GM18517 (cell line): ENCODE data around the gene MMD2.

Source experiments
- ATAC-seq: cut with Tn5 transposase; IDR thresholded peaks from one replicate; pipeline ENCODE4 v1.9.1; 2021; ENCODE audit warnings: mild to moderate bottlenecking, moderate library complexity; ENCODE audit not compliant: unreplicated experiment

The MMD2 gene

DNA sequence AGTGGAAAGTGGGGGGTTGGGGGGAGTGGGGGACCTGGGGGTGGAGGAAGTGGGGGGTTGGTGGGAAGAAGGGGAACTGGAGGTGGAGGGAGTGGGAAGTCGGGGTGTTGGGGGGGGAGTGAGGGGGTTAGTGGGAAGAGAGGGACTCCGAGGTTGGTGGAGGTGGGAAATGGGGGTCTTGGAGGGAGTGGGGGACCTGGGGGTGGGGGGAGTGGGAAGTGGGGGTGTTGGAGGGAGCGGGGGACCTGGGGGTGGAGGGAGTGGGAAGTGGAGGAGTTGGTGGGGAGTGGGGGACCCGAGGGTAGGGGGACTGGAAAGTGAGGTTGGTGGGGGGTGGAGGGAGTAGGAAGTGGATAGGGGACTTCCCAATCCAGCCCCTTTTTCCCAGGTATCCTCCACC, 906 bp upstream of the MMD2 start:
- no peak for ATAC-seq

DNA sequence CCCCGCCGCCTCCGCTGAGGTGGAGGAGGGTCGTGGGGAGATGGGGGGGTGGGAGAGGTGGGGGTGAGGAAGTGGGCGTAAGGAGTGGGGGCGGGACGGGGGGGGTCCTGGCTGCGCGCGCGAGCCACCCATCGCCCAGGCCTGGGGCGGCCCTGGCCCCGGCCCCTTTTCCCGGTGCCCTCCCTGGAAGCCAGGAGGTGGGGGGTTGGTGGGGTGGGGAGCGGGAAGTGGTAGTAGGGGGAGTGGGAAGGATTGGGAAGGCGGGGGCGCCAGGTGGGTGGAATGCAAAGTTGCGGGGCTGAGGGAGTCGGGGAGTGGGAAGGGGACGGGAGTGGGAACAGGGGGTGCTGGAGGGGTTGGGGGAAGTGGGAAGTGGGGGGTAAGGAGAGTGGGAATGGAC, 319 bp upstream of the MMD2 start:
- ATAC-seq = no peak

GRCh38 chr7:4957847-4958476, 1.0 kb downstream of the MMD2 start:
- no peak for ATAC-seq

GRCh38 chr7:4951903-4952636, 6.9 kb downstream of the MMD2 start:
- ATAC-seq = peak; percentile 51

DNA sequence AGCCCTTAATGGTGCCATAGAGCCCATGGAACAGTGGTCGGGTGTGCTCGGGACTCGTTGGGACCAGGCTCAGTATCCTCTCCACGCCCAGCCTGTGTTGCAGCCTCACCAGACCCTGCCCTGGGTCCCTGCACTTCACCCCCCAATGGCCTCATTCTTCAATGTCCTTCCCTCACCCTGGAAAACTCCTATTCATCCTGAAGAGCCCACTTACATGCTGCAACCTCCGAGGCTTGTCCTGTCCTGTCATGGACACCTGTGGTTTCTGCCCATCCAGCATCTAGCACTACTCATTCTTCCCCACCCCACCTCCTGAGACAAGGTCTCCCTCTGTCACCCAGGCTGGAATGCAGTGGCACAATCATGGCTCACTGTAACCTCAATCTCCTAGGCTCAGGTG, 7.7 kb downstream of the MMD2 start:
- ATAC-seq = no peak

DNA sequence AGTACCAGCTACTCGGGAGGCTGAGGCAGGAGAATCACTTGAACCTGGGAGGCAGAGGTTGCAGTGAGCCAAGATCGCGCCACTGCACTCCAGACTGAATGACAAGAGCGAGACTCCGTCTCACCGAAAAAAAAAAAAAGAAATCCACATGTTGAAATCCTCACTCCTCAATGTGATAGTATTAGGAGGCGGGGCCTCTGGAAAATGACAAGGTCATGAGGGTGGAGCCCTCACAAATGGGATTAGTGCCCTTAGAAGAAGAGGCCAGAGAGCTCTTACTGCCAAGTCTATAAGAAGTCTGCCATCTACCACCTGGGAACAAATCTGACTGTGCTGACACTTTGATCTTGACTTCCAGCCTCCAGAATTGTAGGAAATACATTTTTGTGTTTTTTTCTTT, 10.6 kb downstream of the MMD2 start:
- ATAC-seq = no peak

- no peak for ATAC-seq
Measured at GRCh38 chr7:4945949-4946348, 13.0 kb downstream of the MMD2 start.

GRCh38 chr7:4944939-4945338, 14.0 kb downstream of the MMD2 start:
- no peak for ATAC-seq

DNA sequence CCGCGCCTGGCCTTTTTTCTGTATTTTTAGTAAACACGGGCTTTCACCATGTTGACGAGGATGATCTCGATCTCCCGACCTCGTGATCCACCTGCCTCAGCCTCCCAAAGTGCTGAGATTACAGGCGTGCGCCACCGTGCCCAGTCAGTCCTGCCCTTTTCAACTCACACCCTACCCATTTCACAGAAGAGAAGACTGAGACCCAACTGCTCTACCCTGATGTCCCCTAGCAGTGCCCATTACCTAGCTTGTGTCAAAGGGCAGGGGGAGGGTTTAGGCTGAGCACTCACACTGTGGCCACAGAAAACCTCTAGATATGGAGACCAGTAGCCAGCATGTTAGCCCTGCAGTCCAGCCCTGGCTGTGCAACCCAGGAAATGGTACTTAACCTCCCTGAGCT, 15.7 kb downstream of the MMD2 start:
- no peak for ATAC-seq

GRCh38 chr7:4939971-4940728, 18.8 kb downstream of the MMD2 start:
- no peak for ATAC-seq

- no peak for ATAC-seq
Measured at GRCh38 chr7:4937411-4937810, 21.6 kb downstream of the MMD2 start.

GRCh38 chr7:4934419-4935025, 24.5 kb downstream of the MMD2 start:
- no peak for ATAC-seq

GRCh38 chr7:4931943-4932342, 27.0 kb downstream of the MMD2 start:
- ATAC-seq = no peak

GRCh38 chr7:4929005-4929404, 30.0 kb downstream of the MMD2 start:
- no peak for ATAC-seq

GRCh38 chr7:4928445-4928844, 30.5 kb downstream of the MMD2 start:
- ATAC-seq = no peak

DNA sequence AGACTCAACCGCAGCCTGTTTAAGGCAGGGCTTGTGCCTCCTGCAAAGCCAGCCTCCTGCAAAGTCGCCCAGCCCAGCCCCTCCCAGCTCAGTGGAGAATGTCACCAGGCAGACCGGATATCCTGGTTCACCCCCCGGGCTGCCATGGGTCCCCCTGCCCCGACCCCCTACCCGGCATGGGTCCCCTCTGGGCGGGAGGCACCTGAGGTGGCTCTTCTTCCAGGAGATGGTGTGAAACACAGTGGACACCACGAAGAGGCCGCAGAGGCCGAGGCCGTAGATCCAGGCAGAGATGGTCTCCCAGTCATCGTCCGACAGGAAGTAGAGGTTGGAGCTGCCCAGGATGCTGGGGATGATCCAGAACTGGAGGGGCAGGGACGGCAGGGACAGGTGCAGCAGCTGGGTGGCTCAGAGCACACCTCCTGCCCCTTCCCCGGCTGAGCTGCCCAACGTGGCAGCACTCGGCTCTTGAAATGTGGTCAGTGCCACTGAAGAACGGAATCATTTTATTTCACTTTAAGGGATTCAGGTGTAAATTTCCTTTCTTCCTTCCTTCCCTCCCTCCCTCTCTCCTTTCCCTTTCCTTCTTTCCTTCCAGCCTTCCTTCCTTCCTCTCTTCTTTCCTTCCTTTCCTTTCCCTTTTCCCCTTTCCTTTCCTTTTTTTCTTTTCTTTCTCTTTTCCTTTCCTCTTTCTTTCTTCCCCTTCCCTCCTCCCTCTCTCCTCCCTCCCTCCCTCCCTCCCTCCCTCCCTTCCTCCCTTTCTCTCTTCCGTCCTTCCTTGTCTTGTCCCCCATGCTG, 38.8 kb downstream of the MMD2 start:
- no peak for ATAC-seq

GRCh38 chr7:4916113-4916512, 42.9 kb downstream of the MMD2 start:
- no peak for ATAC-seq

GRCh38 chr7:4911111-4911828, 47.7 kb downstream of the MMD2 start:
- no peak for ATAC-seq

DNA sequence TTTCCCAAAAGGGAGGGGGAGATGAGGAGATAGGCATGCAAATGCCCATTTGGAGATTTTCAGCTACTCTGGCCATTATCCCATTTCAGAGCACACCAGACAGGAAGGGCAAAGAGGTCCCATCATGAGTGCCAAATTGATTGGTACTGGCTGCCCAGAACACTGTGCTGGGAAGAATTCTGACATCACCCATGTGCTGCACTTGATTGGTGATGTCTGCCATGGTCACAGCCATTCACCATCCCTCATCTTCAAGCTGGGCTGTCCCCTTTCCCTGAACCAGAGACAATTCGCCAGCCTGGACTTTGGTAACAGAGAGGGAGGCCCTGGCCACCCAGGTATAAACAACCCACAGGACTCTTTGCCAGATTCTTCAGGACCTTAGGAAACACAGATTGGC, 52.3 kb downstream of the MMD2 start:
- ATAC-seq = no peak

DNA sequence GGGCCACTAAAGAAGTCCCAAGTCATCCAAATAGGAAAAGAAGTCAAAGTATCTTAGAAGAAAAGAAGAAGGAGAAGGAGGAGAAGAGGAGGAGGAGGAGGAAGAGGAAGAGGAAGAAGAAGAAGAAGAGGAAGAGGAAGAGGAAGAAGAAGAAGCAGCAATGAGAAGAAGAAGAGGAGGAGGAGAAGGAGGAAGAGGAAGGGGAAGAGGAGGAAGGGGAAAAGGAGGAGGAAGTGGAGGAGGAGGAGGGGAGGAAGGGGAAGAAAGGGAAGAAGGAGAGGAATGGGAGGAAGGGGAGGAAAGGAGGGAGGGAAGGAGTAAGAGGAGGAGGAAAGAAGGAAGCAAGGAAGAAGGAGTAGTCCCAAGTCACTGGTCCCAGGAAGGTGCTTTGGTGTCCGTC, 53.8 kb downstream of the MMD2 start:
- no peak for ATAC-seq
